Uterus (tissue), 4 donors: Measurements from ENCODE around the gene CCDC152. TPM values are rescaled to one million over a fixed set of nuclear protein-coding genes. Genes with fewer than 3 reads are reported as not detected.

Source experiments
- DNase-seq, 2 donors: peaks; one replicate each; pipeline ENCODE4 v3.0.0-alpha.2; 2019 to 2020
- H3K27ac ChIP-seq, 2 donors: fragments of 200-600 bp; sonication (generic); 1 replicate in 1 of 2; 2 replicates in 1 of 2; pipeline ENCODE4 v1.5.1; 2016 to 2018
- H3K27me3 ChIP-seq, 2 donors: fragments of 200-600 bp; sonication (generic); one replicate each; pipeline ENCODE4 v1.5.1; 2018 to 2019; ENCODE audit warnings: control low read depth in 1 of 2
- H3K36me3 ChIP-seq, 2 donors: fragments of 200-600 bp; sonication (generic); one replicate each; pipeline ENCODE4 v1.5.1; 2019; ENCODE audit warnings: control low read depth in 1 of 2
- H3K4me1 ChIP-seq, 2 donors: fragments of 200-600 bp; sonication (generic); one replicate each; pipeline ENCODE4 v1.5.1; 2018 to 2019; ENCODE audit warnings: control low read depth in 1 of 2
- H3K4me3 ChIP-seq, 2 donors: fragments of 200-600 bp; sonication (generic); 1 replicate in 1 of 2; 2 replicates in 1 of 2; pipeline ENCODE4 v1.5.1; 2018 to 2019; ENCODE audit warnings: mild to moderate bottlenecking in 1 of 2
- H3K9me3 ChIP-seq, 2 donors: fragments of 200-600 bp; sonication (generic); one replicate each; pipeline ENCODE4 v1.5.1; 2019; ENCODE audit warnings: control low read depth in 1 of 2
- POLR2A ChIP-seq, 2 donors: fragments of 450-650 bp; IDR thresholded peaks; one replicate each; pipeline ENCODE4 v1.6.1; 2016; ENCODE audit warnings: antibody characterized with exemption in 2 of 2, mild to moderate bottlenecking in 1 of 2, moderate library complexity in 1 of 2
- intact Hi-C: fragments of 100-400 bp; cut with DNase I; formaldehyde crosslinking; loops from one replicate; pipeline ENCODE4 v1.15.1; 2023; ENCODE audit warnings: low total_unique reads
- total RNA-seq, 4 donors: library from RNA; depleted of rRNA in 3 of 4; stranded (reverse); fragments of >200 nt in 3 of 4; gene quantifications; one replicate each; pipeline versions ENCODE4 v1.1.0 to v1.2.4, GENCODE V29; 2014 to 2023
- TF ChIP-seq, protein P1 (sequence below), 4 experiments: fragments of 200-600 bp in 2 of 4; fragments of 450-650 bp in 2 of 4; sonication (generic) in 2 of 4; IDR thresholded peaks; one replicate each; pipeline ENCODE4 v1.5.1; 2016 to 2019; ENCODE audit warnings: antibody characterized with exemption in 4 of 4, mild to moderate bottlenecking in 2 of 4, moderate library complexity in 1 of 4
- donor health status: DM: yes; HTN: yes; CAD: no.

Gene CCDC152
- total RNA-seq, 4 donors from 2014 or later: 0.76 to 3.9 TPM; not detected in 2

GRCh38 chr5:42761791-42762190 lies 5.2 kb downstream of the CCDC152 start:
- TF ChIP-seq, protein P1, sequence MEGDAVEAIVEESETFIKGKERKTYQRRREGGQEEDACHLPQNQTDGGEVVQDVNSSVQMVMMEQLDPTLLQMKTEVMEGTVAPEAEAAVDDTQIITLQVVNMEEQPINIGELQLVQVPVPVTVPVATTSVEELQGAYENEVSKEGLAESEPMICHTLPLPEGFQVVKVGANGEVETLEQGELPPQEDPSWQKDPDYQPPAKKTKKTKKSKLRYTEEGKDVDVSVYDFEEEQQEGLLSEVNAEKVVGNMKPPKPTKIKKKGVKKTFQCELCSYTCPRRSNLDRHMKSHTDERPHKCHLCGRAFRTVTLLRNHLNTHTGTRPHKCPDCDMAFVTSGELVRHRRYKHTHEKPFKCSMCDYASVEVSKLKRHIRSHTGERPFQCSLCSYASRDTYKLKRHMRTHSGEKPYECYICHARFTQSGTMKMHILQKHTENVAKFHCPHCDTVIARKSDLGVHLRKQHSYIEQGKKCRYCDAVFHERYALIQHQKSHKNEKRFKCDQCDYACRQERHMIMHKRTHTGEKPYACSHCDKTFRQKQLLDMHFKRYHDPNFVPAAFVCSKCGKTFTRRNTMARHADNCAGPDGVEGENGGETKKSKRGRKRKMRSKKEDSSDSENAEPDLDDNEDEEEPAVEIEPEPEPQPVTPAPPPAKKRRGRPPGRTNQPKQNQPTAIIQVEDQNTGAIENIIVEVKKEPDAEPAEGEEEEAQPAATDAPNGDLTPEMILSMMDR (IDR thresholded peaks at IDR 0.05): no peak
- no peak for TF ChIP-seq POLR2A (IDR thresholded peaks at IDR 0.05)
- no peaks in the 10 kb centered on the region for H3K9me3 ChIP-seq
- intact Hi-C loops: no loop called here
- no peak overlapping the region for H3K4me3 ChIP-seq
- H3K27me3 ChIP-seq: no peaks in the 10 kb centered on the region
- H3K4me1 ChIP-seq: no peaks in the 10 kb centered on the region
- no peaks in the 10 kb centered on the region for H3K36me3 ChIP-seq
- H3K27ac ChIP-seq: no peak overlapping the region
- no peak for DNase-seq

GRCh38 chr5:42767491-42768105 lies 11.0 kb downstream of the CCDC152 start:
- no peak for DNase-seq
- TF ChIP-seq POLR2A (IDR thresholded peaks at IDR 0.05): no peak
- TF ChIP-seq, protein P1 (IDR thresholded peaks at IDR 0.05): peak; percentile 39 to 50 (median 45)
- Histone ChIP-seq H3K27ac (no peak overlapping the region), H3K4me3 (no peak overlapping the region), H3K27me3 (no peaks in the 10 kb centered on the region), H3K36me3 (no peaks in the 10 kb centered on the region), H3K9me3 (no peaks in the 10 kb centered on the region), H3K4me1 (no peaks in the 10 kb centered on the region)
- intact Hi-C loops: no loop called here

DNA sequence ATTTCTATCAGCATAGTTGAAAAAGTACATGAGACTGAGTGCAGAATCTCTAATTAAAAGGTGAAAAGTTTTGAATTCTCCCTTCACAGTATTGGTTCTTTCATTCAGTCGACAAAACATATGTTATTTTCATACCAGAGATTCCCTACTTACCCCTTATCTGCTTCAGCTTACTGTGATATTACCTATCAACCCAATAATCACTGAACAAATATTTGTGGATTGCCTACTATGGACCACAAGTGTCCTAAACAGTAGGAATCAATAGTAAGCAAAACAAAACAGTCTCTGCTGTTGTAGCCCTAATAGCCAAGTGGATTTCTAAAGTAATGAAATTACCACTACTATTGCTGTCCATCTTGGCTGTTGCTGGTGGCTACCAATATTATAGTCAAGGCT lies 11.5 kb downstream of the CCDC152 start:
- Histone ChIP-seq H3K4me1 (no peaks in the 10 kb centered on the region), H3K27ac (no peak overlapping the region), H3K9me3 (no peaks in the 10 kb centered on the region), H3K36me3 (no peaks in the 10 kb centered on the region), H3K4me3 (no peak overlapping the region), H3K27me3 (no peaks in the 10 kb centered on the region)
- no peak for TF ChIP-seq POLR2A (IDR thresholded peaks at IDR 0.05)
- TF ChIP-seq, protein P1 (IDR thresholded peaks at IDR 0.05): no peak
- no peak for DNase-seq
- intact Hi-C loops: no loop called here

DNA sequence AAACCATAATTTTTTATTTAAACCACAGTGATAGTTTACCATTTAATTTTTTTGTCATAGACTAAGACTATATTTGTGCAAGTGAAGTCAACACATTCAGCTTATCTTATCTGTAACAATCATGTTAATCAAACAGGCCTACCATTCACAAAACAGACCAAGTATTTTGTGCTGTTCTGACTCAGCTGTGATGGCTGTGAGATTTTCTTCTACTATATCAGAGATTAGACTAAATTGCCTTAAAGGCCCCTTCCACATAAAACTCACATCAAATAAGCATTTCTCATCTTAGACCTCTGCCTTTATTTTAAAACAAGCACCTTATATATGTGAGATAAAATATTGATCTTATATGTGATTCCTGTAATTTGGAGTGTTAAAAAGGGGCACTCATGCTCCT lies 13.4 kb downstream of the CCDC152 start:
- Histone ChIP-seq H3K4me3 (no peak overlapping the region), H3K36me3 (no peaks in the 10 kb centered on the region), H3K27me3 (no peaks in the 10 kb centered on the region), H3K4me1 (no peaks in the 10 kb centered on the region), H3K9me3 (no peaks in the 10 kb centered on the region), H3K27ac (no peak overlapping the region)
- no peak for DNase-seq
- intact Hi-C loops: no loop called here
- TF ChIP-seq, protein P1 (IDR thresholded peaks at IDR 0.05): no peak
- no peak for TF ChIP-seq POLR2A (IDR thresholded peaks at IDR 0.05)

GRCh38 chr5:42772265-42772993 lies 15.8 kb downstream of the CCDC152 start:
- TF ChIP-seq, protein P1 (IDR thresholded peaks at IDR 0.05): no peak
- no peak for TF ChIP-seq POLR2A (IDR thresholded peaks at IDR 0.05)
- Histone ChIP-seq H3K4me3 (no peak overlapping the region), H3K27me3 (no peaks in the 10 kb centered on the region), H3K36me3 (no peaks in the 10 kb centered on the region), H3K4me1 (no peaks in the 10 kb centered on the region), H3K27ac (no peak overlapping the region), H3K9me3 (no peaks in the 10 kb centered on the region)
- DNase-seq: no peak
- intact Hi-C loops: no loop called here
